Measurements from ENCODE around the gene MRAP2. TPM values are rescaled to one million over a fixed set of nuclear protein-coding genes. Genes with fewer than 3 reads are reported as not detected.

The MRAP2 gene
- total RNA-seq, 1 donor from 2014 or later: not detected

DNA sequence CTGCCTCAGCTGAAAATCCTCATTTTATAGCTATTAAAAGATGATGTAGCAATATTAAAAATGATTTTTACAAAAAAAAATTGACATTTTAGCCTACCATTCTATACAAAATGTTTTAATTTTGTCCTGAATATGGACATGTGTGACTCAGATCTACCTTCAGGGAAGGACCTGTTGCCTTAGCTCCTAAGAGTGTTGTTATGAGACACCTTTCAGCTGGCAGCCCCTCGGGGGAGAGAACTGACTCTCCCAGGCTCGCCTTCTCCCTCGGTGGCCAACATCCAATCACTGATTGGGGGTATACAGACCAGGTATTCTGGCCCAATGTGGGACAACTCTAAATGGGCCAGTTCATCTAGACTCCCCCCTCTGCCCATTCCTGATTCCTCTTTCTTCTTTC lies 32.5 kb upstream of the MRAP2 start:
- Histone ChIP-seq H3K27me3 (ENCODE audit: control insufficient read depth, insufficient read depth, low read length) (no peaks in the 10 kb centered on the region), H3K36me3 (ENCODE audit: control insufficient read depth, insufficient read depth, low read length) (no peaks in the 10 kb centered on the region), H3K4me3 (ENCODE audit: low read depth, low read length) (no peak overlapping the region)
- TF ChIP-seq, protein P1, sequence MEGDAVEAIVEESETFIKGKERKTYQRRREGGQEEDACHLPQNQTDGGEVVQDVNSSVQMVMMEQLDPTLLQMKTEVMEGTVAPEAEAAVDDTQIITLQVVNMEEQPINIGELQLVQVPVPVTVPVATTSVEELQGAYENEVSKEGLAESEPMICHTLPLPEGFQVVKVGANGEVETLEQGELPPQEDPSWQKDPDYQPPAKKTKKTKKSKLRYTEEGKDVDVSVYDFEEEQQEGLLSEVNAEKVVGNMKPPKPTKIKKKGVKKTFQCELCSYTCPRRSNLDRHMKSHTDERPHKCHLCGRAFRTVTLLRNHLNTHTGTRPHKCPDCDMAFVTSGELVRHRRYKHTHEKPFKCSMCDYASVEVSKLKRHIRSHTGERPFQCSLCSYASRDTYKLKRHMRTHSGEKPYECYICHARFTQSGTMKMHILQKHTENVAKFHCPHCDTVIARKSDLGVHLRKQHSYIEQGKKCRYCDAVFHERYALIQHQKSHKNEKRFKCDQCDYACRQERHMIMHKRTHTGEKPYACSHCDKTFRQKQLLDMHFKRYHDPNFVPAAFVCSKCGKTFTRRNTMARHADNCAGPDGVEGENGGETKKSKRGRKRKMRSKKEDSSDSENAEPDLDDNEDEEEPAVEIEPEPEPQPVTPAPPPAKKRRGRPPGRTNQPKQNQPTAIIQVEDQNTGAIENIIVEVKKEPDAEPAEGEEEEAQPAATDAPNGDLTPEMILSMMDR (IDR thresholded peaks at IDR 0.05; ENCODE audit: insufficient read depth, low read length, poor library complexity, severe bottlenecking): no peak
- DNase-seq (ENCODE audit: low read depth): no peak

- DNase-seq (ENCODE audit: low read depth): no peak
- no peaks in the 10 kb centered on the region for H3K36me3 ChIP-seq (ENCODE audit: control insufficient read depth, insufficient read depth, low read length)
- H3K4me3 ChIP-seq (ENCODE audit: low read depth, low read length): no peak overlapping the region
- H3K27me3 ChIP-seq (ENCODE audit: control insufficient read depth, insufficient read depth, low read length): no peaks in the 10 kb centered on the region
- TF ChIP-seq, protein P1 (IDR thresholded peaks at IDR 0.05; ENCODE audit: insufficient read depth, low read length, poor library complexity, severe bottlenecking): no peak
Measured at GRCh38 chr6:84002226-84002625, 31.3 kb upstream of the MRAP2 start.

DNA sequence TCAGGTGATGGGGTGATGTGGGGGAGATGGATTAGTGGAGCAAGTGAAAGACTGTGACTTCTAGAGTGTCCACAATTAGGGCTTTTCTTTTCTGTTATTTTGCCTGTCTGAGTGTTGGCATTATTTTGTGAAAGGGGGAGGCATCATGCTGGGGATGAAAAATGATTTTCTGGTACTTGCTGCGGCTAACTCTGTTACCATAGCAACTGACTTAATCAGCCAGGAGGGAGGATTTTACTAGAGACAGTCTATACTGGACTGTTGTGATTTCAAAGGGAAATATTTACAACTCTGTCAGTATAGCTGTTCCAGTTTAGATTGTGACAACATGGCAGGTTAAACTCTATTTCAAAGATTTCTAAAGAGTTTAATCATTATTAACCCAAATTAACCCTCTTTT lies 30.4 kb upstream of the MRAP2 start:
- no peak for DNase-seq (ENCODE audit: low read depth)
- TF ChIP-seq, protein P1 (IDR thresholded peaks at IDR 0.05; ENCODE audit: insufficient read depth, low read length, poor library complexity, severe bottlenecking): no peak
- Histone ChIP-seq H3K36me3 (ENCODE audit: control insufficient read depth, insufficient read depth, low read length) (no peaks in the 10 kb centered on the region), H3K4me3 (ENCODE audit: low read depth, low read length) (no peak overlapping the region), H3K27me3 (ENCODE audit: control insufficient read depth, insufficient read depth, low read length) (no peaks in the 10 kb centered on the region)

- TF ChIP-seq, protein P1 (IDR thresholded peaks at IDR 0.05; ENCODE audit: insufficient read depth, low read length, poor library complexity, severe bottlenecking): no peak
- H3K36me3 ChIP-seq (ENCODE audit: control insufficient read depth, insufficient read depth, low read length): no peaks in the 10 kb centered on the region
- H3K27me3 ChIP-seq (ENCODE audit: control insufficient read depth, insufficient read depth, low read length): no peaks in the 10 kb centered on the region
- no peak overlapping the region for H3K4me3 ChIP-seq (ENCODE audit: low read depth, low read length)
- no peak for DNase-seq (ENCODE audit: low read depth)
Measured at GRCh38 chr6:84003654-84004053, 29.9 kb upstream of the MRAP2 start.

GRCh38 chr6:84007871-84008270 lies 25.7 kb upstream of the MRAP2 start:
- Histone ChIP-seq H3K27me3 (ENCODE audit: control insufficient read depth, insufficient read depth, low read length) (no peaks in the 10 kb centered on the region), H3K4me3 (ENCODE audit: low read depth, low read length) (no peak overlapping the region), H3K36me3 (ENCODE audit: control insufficient read depth, insufficient read depth, low read length) (no peaks in the 10 kb centered on the region)
- no peak for DNase-seq (ENCODE audit: low read depth)
- TF ChIP-seq, protein P1 (IDR thresholded peaks at IDR 0.05; ENCODE audit: insufficient read depth, low read length, poor library complexity, severe bottlenecking): no peak

DNA sequence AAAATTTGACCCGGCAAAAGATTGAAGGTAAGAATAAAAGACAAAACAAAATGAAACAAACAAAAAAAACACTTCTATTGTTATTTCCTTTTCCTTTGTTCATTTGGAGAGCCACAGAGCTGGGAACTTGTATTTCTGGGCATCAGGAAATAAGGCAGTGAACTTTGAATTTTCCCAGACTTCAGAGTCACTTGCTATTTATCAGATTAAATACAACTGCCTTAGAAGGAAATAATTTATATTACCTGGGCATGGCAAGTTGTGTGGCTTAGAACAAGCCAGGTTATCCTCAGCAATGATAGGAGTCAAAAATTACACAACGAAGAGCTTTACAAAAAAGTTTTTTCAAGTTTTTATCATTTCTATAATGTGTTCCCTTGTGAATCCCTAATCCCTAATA lies 20.2 kb upstream of the MRAP2 start:
- no peaks in the 10 kb centered on the region for H3K27me3 ChIP-seq (ENCODE audit: control insufficient read depth, insufficient read depth, low read length)
- no peak overlapping the region for H3K4me3 ChIP-seq (ENCODE audit: low read depth, low read length)
- no peak for DNase-seq (ENCODE audit: low read depth)
- TF ChIP-seq, protein P1 (IDR thresholded peaks at IDR 0.05; ENCODE audit: insufficient read depth, low read length, poor library complexity, severe bottlenecking): no peak
- no peaks in the 10 kb centered on the region for H3K36me3 ChIP-seq (ENCODE audit: control insufficient read depth, insufficient read depth, low read length)
